ENCODE data around the gene BZW2. TPM values are rescaled to one million over a fixed set of nuclear protein-coding genes. Genes with fewer than 3 reads are reported as not detected.
A peak's percentile ranks its signal among the peaks of the same experiment; 100 is the strongest.
"Not testable (repeated sequence)": the region's sequence is repeated elsewhere in the genome, so short reads cannot be mapped to it uniquely, and the experiment has no call there.

BZW2 gene
- total RNA-seq, 1 experiment from 2014 or later, result 80.9 TPM

DNA sequence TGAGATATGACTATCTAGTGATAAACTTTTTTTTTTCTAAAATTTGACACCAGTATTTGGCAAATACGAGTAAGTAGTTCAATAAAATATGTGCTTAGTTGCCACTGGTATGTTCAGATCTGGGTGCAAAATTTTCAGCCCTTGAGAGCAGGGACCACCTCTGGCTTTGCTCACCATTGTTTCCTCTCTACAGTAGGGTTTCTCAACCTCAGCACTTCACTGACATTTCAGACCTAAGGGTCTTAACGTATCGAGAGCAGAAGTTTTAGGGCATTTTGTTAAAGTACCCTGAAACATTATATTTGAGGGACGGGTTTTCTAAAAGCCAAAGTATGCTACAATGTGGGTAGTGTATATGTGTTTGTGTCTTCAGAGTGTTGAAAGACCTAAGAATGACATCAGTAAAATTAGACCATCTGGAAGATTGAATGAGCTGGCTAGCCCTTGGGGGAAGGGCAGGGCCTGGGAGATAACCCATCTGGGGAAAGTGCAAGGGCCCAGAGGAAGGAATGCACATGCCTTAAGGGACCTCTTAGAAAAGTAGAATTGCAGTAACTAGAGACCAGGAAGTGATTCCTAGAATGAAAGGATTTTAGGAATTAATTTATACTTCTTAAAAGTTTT, 11.8 kb downstream of the BZW2 start:
- in situ Hi-C loops (cut with HindIII; ENCODE audit: low pct_unique_long_range_greater_than_20kb, low sequenced_read_pairs), result no loop called here
- CTCF ChIA-PET, result no interaction called here
- TF ChIP-seq, protein P1, sequence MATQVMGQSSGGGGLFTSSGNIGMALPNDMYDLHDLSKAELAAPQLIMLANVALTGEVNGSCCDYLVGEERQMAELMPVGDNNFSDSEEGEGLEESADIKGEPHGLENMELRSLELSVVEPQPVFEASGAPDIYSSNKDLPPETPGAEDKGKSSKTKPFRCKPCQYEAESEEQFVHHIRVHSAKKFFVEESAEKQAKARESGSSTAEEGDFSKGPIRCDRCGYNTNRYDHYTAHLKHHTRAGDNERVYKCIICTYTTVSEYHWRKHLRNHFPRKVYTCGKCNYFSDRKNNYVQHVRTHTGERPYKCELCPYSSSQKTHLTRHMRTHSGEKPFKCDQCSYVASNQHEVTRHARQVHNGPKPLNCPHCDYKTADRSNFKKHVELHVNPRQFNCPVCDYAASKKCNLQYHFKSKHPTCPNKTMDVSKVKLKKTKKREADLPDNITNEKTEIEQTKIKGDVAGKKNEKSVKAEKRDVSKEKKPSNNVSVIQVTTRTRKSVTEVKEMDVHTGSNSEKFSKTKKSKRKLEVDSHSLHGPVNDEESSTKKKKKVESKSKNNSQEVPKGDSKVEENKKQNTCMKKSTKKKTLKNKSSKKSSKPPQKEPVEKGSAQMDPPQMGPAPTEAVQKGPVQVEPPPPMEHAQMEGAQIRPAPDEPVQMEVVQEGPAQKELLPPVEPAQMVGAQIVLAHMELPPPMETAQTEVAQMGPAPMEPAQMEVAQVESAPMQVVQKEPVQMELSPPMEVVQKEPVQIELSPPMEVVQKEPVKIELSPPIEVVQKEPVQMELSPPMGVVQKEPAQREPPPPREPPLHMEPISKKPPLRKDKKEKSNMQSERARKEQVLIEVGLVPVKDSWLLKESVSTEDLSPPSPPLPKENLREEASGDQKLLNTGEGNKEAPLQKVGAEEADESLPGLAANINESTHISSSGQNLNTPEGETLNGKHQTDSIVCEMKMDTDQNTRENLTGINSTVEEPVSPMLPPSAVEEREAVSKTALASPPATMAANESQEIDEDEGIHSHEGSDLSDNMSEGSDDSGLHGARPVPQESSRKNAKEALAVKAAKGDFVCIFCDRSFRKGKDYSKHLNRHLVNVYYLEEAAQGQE (IDR thresholded peaks at IDR 0.05; ENCODE audit: insufficient read depth in 1 of 2, low read depth in 2 of 2, low read length in 1 of 2), result no peak
- no peak for TF ChIP-seq POLR2AphosphoS5 (IDR thresholded peaks at IDR 0.05; ENCODE audit: low read depth, low read length)
- TF ChIP-seq, protein P2, sequence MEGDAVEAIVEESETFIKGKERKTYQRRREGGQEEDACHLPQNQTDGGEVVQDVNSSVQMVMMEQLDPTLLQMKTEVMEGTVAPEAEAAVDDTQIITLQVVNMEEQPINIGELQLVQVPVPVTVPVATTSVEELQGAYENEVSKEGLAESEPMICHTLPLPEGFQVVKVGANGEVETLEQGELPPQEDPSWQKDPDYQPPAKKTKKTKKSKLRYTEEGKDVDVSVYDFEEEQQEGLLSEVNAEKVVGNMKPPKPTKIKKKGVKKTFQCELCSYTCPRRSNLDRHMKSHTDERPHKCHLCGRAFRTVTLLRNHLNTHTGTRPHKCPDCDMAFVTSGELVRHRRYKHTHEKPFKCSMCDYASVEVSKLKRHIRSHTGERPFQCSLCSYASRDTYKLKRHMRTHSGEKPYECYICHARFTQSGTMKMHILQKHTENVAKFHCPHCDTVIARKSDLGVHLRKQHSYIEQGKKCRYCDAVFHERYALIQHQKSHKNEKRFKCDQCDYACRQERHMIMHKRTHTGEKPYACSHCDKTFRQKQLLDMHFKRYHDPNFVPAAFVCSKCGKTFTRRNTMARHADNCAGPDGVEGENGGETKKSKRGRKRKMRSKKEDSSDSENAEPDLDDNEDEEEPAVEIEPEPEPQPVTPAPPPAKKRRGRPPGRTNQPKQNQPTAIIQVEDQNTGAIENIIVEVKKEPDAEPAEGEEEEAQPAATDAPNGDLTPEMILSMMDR (IDR thresholded peaks at IDR 0.05), result no peak
- no peak for TF ChIP-seq SIN3A (IDR thresholded peaks at IDR 0.05; ENCODE audit: borderline replicate concordance, insufficient read depth, low read depth, low read length)
- Histone ChIP-seq H3K4me3 (ENCODE audit: low read depth in 2 of 2, low read length in 2 of 2) (no peak overlapping the region), H3K9me3 (ENCODE audit: control insufficient read depth, insufficient read depth, low read depth, low read length) (no peaks in the 10 kb centered on the region), H3K36me3 (ENCODE audit: control insufficient read depth, insufficient read depth, low read length) (no peaks in the 10 kb centered on the region), H3K27me3 (ENCODE audit: control insufficient read depth, insufficient read depth, low read length) (no peaks in the 10 kb centered on the region), H3K27ac (ENCODE audit: low read length) (no peak overlapping the region), H3K4me1 (ENCODE audit: control insufficient read depth, insufficient read depth, low read length) (peaks cover 27% of the 10 kb centered on the region)
- TSS peak; percentile 26 for BruUV-seq (replicated peaks)
- intact Hi-C loops (cut with micrococcal nuclease; ENCODE audit: unreplicated experiment), result no loop called here
- DNase-seq (ENCODE audit: low read depth, low spot score), result no peak
- ATAC-seq, result 0 out of 2 replicates have a peak, but pooled peaks have one; percentile 13
- POLR2A ChIA-PET, result no interaction called here

DNA sequence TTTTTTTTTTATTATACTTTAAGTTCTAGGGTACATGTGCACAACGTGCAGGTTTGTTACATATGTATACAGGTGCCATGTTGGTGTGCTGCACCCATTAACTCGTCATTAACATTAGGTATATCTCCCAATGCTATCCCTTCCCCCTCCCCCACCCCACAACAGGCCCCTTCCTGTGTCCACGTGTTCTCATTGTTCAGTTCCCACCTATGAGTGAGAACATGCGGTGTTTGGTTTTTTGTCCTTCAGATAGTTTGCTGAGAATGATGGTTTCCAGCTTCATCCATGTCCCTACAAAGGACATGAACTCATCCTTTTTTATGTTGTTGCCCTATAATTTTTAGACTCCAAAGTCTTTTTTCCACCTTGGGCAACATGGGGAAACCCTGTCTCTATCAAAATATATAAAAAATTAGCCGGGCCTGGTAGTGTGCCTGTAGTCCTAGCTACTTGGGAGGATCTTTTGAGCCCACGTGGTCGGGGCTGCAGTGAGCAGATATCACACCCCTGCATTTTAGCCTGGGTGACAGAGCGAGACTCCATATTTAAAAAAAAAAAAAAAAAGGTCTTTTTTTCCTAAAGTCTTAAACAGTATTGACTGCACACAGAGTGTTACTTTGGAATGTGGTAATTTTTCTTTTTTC, 14.0 kb downstream of the BZW2 start:
- POLR2A ChIA-PET; H3K27me3 ChIP-seq (ENCODE audit: control insufficient read depth, insufficient read depth, low read length); H3K4me3 ChIP-seq (ENCODE audit: low read depth in 2 of 2, low read length in 2 of 2); H3K9me3 ChIP-seq (ENCODE audit: control insufficient read depth, insufficient read depth, low read depth, low read length); in situ Hi-C loops (cut with HindIII; ENCODE audit: low pct_unique_long_range_greater_than_20kb, low sequenced_read_pairs); ATAC-seq; DNase-seq (ENCODE audit: low read depth, low spot score); H3K27ac ChIP-seq (ENCODE audit: low read length); intact Hi-C loops (cut with micrococcal nuclease; ENCODE audit: unreplicated experiment); H3K36me3 ChIP-seq (ENCODE audit: control insufficient read depth, insufficient read depth, low read length); BruUV-seq (replicated peaks): not testable (repeated sequence)
- CTCF ChIA-PET, result interaction anchor here (0.7 kb wide), 1 partner anchor 246 kb away, joined by 5 read pairs; no protein-coding TSS in a partner anchor
- peaks cover 23% of the 10 kb centered on the region for H3K4me1 ChIP-seq (ENCODE audit: control insufficient read depth, insufficient read depth, low read length)

DNA sequence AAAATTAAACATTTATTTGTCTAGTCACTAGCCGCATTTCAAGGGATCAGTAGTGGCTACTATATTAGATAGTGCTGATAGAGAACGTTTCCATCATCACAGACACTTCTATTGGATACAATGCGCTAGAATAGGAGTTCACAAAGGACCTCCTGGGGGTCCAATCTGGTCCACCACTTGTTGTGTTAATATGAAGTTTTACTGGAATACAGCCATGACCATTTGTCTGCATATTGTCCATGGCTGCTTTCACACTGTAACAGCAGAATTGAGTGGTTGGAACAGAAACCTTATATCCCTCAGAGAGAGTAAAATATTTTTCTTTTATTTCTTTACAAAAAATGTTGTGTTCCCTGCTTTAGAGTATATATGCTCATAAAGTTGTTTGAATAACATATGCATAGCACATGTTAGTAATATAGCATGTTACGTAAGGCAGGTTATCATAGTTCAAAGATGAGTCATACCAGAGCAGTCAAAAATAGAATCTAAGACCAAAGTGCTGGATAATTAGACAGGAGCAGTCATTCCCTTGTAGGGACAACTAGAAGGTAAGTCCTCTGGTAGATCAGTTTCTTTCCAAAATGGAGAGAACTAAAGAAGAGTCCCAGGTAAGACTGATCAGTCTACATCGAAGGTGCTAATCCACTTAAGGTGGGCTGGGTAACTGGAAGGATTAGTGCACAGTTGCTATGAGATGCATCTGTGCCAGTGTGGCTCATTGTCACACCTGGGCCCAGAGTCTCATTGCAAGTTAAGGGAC, 14.9 kb downstream of the BZW2 start:
- H3K9me3 ChIP-seq (ENCODE audit: control insufficient read depth, insufficient read depth, low read depth, low read length), result no peaks in the 10 kb centered on the region
- POLR2A ChIA-PET, result no interaction called here
- CTCF ChIA-PET, result no interaction called here
- intact Hi-C loops (cut with micrococcal nuclease; ENCODE audit: unreplicated experiment) (no loop called here), in situ Hi-C loops (cut with HindIII; ENCODE audit: low pct_unique_long_range_greater_than_20kb, low sequenced_read_pairs) (no loop called here)
- TF ChIP-seq TCF7L2 (IDR thresholded peaks at IDR 0.05; ENCODE audit: low read depth, low read length) (no peak), POLR2AphosphoS5 (IDR thresholded peaks at IDR 0.05; ENCODE audit: low read depth, low read length) (no peak), SIN3A (IDR thresholded peaks at IDR 0.05; ENCODE audit: borderline replicate concordance, insufficient read depth, low read depth, low read length) (no peak)
- TF ChIP-seq, protein P1 (IDR thresholded peaks at IDR 0.05; ENCODE audit: insufficient read depth in 1 of 2, low read depth in 2 of 2, low read length in 1 of 2), result no peak
- TF ChIP-seq, protein P2 (IDR thresholded peaks at IDR 0.05), result no peak
- no peak for DNase-seq (ENCODE audit: low read depth, low spot score)
- no peaks in the 10 kb centered on the region for H3K27me3 ChIP-seq (ENCODE audit: control insufficient read depth, insufficient read depth, low read length)
- H3K4me3 ChIP-seq (ENCODE audit: low read depth in 2 of 2, low read length in 2 of 2), result no peak overlapping the region
- H3K4me1 ChIP-seq (ENCODE audit: control insufficient read depth, insufficient read depth, low read length), result peaks cover 23% of the 10 kb centered on the region
- BruUV-seq (replicated peaks), result no TSS peak
- H3K27ac ChIP-seq (ENCODE audit: low read length), result 0 out of 2 replicates have a peak overlapping the region, but pooled peaks have one; percentile 0
- H3K36me3 ChIP-seq (ENCODE audit: control insufficient read depth, insufficient read depth, low read length), result no peaks in the 10 kb centered on the region
- ATAC-seq, result peak; percentile 49; the same call in 1 of the 2 replicates

Data from Panc1 (cell line).